NCI-H2081 treated with DMSO at 0.1 percent for 48 hours (cell line): ENCODE measurements around the gene GP1BB.

ENCODE experiments used
- DNase-seq: peaks from one replicate; lab custom pipeline; 2025; lab: John Stamatoyannopoulos, UW

The GP1BB gene

DNA sequence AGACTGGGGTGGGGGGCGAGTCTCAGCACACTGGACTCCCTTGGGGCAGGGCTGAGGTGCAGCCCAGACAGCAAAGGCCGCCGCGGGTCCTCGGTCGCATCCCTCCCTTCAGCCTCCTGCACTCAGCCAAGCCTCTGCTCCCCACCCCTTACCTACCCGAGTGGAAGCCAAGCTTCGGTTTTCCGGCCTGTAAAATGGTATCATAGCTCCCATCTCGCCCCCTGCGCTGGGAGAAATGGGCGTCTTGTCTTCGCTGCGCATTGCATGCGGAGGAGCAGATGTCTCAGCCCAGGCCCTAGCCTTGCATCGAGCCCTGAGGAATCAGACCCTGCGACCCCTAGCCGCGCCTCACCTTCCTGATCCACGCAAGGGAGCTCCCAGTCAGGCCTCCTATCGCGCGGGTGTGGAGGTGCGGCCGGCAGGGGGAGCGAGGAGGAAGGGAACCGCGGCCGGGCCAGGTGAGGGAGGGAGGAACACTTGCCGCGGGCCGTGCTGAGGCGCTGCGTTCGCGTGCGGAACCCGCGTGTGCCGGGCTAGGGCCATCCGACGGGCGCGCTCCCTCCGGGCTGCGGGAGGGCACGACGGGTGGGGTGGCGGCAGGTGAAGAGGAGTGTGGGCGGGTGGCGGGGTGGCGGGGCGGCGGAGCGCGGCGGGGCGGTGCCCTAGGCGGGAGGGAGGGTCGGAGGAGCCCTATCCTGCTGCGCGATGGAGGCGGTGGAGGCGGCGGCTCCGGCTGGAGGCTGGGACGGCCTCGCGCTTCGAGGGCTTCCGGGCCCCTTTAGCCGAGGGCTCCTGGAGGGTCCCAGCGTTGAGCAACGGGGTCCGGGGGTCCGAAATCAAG, 33.2 kb downstream of the GP1BB start:
- no peak for DNase-seq

GRCh38 chr22:19757140-19757984, 34.0 kb downstream of the GP1BB start:
- DNase-seq: no peak

- no peak for DNase-seq
Observed at GRCh38 chr22:19757985-19758895, 34.9 kb downstream of the GP1BB start.

DNA sequence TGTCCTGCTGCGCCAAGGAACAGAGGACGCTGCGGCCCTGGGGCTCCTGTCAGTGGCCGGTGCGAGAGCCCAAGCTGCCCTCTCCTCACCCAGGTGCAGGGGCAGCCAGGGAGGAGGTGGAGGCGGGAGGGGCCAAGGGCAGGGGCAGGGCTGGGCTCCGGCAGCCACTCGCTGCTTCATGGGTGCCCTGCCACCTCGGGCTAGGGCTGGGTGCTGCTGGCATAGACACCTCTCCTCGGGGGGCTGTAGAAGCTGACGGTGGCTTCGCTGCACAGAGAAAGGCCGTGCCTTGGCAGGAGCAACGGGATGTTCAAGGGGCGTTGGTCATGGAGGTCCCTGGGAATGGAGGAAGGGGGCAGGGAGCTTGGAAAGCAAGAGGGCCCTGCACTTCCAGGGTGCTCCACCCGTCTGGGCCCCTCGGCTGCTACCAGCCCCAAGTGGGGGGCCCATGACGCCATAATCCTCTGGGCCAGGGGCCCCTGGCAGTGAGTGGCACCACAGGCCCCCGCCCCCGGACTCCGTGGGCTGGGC, 35.6 kb downstream of the GP1BB start:
- no peak for DNase-seq

DNA sequence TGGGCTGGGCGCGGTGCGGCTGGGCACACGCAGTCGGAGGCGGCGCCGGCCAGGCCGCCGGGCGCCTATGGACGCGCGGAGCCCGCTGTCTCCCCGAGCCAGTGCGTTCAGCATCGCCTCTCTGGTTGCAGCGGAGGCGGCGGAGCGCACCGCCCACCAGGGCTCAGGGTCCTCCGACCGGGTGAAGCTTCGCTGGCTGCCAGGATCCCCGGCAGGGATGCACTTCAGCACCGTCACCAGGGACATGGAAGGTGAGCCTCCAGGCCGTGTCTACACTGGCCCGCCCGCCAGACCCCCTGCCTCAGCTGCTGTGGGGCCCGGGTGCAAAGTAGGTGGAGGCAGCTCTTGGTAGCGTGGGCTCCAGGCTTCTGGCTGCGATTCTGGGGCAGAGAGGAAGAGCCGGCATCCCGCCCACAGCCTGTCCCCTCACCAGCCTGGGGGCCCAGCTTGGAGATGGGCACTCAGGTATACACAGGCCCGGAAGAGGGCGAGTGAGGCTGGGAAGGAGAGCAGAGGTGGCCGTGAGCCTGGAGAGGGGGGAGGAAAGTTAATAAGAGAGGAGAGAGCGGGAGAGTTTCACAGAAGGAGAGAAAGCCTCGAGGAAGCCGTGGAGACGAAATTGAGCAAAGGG, 36.2 kb downstream of the GP1BB start:
- no peak for DNase-seq

DNA sequence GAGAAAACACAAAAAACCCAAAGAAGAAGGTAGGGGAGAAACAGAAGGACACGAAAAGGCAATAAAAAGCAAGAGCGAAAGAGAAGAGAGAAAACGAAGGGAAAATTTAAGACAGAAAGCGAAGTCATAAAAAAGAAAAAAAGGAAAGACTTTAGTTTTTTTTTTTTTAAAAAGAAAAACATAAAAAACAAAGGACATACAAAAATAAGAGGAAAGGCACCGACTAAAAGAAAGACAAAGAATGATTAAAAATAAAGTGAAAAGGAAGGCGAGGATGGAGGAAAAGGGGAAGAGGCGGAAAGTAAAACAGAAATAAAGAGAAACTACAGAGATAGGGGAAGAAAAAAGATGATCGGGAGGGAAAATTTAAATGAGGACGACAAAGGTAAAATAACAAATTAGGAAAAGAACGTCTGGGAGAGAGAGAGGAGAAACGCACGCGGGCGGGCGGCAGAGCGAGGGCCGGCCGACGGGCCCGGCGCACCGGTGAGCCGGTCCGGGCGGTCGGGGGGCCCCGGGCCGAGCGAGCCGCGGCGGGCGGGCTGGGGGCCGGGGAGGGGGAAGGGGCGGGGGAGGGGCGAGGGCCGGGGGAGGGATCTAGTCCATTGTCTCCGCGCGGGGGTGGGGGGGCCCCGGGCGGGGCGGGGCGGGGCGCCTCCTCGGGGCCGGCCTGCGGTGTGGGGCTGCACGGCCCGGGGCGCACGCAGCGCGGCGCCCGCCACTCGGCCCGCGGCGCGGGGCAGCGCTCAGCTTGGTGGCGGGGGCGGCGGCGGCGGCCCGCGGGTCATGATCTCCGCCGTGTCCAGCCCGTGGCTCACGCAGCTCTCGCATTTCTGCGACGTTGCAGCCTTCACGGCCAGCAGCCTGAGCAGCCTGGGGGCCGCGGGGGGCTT, 37.0 kb downstream of the GP1BB start, which contains the start of gene TBX1:
TBX1 (plus strand) TSS at position 721 of the 893 bp plus-strand sequence; CDS start at position 787, 66 bp downstream.
- no peak for DNase-seq

DNA sequence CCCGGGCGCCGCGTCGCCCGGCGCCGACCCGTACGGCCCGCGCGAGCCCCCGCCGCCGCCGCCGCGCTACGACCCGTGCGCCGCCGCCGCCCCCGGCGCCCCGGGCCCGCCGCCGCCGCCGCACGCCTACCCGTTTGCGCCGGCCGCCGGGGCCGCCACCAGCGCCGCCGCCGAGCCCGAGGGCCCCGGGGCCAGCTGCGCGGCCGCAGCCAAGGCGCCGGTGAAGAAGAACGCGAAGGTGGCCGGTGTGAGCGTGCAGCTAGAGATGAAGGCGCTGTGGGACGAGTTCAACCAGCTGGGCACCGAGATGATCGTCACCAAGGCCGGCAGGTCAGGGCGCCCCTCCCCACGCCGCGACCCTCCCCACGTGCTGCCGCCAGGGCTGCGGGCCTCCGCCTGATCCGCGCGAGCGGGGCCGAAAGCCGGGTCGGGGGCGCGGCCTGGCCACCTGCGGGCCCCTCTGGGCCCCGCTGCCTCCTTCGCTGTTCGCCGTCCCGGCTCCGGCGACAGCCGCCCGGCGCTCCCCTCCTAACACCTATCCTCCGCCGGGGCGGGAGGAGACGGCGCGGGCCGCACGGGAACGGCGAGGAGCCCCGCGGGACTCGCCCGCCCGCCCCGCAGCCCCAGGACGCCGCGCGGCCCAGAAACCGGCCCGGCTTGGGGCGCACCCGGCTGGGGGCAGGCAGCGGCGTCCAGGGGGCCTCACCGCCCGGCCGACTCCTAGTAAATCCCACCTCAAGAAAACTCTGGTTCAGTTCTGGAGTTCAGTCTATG, 37.8 kb downstream of the GP1BB start:
- DNase-seq: no peak

GRCh38 chr22:19761725-19762567, 38.6 kb downstream of the GP1BB start:
- no peak for DNase-seq

GRCh38 chr22:19762568-19763457, 39.5 kb downstream of the GP1BB start:
- no peak for DNase-seq

GRCh38 chr22:19763458-19764298, 40.3 kb downstream of the GP1BB start:
- no peak for DNase-seq

GRCh38 chr22:19764299-19764593, 40.9 kb downstream of the GP1BB start:
- DNase-seq: no peak

GRCh38 chr22:19764636-19765476, 41.5 kb downstream of the GP1BB start:
- no peak for DNase-seq

GRCh38 chr22:19765477-19766239, 42.3 kb downstream of the GP1BB start:
- DNase-seq: no peak

DNA sequence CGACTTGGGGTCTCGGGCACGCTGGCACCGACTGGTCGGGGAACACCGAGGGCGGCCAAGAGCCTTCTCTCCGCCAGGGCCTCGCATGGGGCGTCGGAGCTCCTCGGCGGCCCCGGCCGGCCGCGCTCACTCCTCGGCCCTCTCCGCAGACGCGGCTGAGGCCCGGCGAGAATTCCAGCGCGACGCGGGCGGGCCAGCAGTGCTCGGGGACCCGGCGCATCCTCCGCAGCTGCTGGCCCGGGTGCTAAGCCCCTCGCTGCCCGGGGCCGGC, 42.8 kb downstream of the GP1BB start:
- DNase-seq: no peak
